Measurements from ENCODE around the gene ATP7B. TPM values are rescaled to one million over a fixed set of nuclear protein-coding genes. Genes with fewer than 3 reads are reported as not detected.

The ATP7B gene
- total and polyA plus RNA-seq, 8 donors: 2.0 to 6.0 (median 2.6) TPM

DNA sequence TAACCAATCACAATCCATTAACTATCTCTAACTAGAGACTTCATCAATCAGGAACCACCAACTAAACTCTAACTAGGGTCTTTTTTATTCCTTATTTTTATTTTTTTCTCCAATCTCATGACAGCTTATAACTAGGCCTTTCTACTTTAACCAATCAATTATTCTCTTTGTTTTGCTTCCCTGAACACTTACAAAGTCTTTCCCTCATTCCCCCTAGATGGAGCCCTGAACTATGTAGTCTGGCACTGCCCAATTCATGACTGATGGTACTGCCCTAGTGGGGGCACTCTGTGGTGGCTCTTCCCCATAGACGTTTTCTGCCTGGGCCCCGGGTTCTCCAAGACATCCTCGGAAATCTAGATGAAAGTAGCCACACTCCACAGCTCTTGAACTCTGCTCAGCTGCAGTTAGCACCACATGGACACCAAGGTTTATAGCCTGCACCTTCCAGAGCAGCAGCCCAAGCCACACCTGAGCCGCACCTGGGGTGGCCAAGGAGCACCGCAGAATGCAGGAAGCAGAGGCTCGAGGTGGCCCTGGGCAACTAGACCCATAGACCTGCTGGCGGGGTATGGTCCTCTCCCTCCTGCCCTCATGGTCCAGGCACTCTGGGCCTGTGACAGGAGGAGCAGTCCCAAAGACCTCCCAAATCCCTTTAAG is 6.6 kb downstream of the ATP7B start:
- WGBS, 2 donors: 78 to 81% methylated on average over 7 of the region's 7 CpGs
- Histone ChIP-seq H3K36me3 (no peaks in the 10 kb centered on the region), H3K27ac (no peak overlapping the region), H3K4me1 (no peaks in the 10 kb centered on the region), H3K4me3 (no peak overlapping the region), H3K9me3 (no peaks in the 10 kb centered on the region), H3K27me3 (no peaks in the 10 kb centered on the region)
- ATAC-seq: no peak
- no peak for FAIRE-seq
- intact Hi-C loops (cut with DNase I): loop anchor here in 2 of 3 donors (10.0 kb wide), 1 partner anchor 120 kb away; the partner anchor contains the start of gene NEK5 (in 2 of the 2)
- DNase-seq: no peak
- TF ChIP-seq CTCF (IDR thresholded peaks at IDR 0.05): no peak

DNA sequence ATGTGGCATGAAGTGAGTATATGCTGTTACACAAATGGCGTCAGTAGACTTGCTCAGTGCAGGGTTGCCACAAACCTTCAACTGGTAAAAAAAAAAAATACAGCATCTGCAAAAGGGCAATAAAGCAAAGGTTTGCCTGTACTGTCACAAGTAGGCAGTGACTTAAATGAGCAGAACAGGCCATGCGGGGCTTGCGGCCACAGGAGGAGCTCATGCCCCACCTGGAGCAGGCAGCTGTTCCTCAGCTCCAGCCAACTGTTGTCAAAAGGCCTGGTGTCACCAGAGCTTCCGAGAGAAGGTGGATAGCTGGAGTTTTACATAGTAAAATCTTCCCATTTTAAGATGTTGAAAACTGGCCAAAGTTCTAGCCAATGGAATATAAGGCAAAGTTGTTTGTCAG is 7.7 kb downstream of the ATP7B start:
- no peak for TF ChIP-seq CTCF (IDR thresholded peaks at IDR 0.05)
- FAIRE-seq (no peak), DNase-seq (no peak), ATAC-seq (no peak)
- intact Hi-C loops (cut with DNase I): loop anchor here in 2 of 3 donors (10.0 kb wide), 1 partner anchor 121 kb away; the partner anchor contains the start of gene NEK5 (in 2 of the 2)
- H3K9me3 ChIP-seq: no peaks in the 10 kb centered on the region
- peaks cover 6 to 9% (median 9%) of the 10 kb centered on the region in 3 donors for H3K4me1 ChIP-seq
- H3K27ac ChIP-seq: no peak overlapping the region
- H3K4me3 ChIP-seq: no peak overlapping the region
- 83 to 89% methylated on average over 4 of the region's 4 CpGs for WGBS, 2 donors
- no peaks in the 10 kb centered on the region for H3K27me3 ChIP-seq
- no peaks in the 10 kb centered on the region for H3K36me3 ChIP-seq

GRCh38 chr13:52002361-52002760 is 8.9 kb downstream of the ATP7B start:
- H3K27ac ChIP-seq: no peak overlapping the region
- no peak for FAIRE-seq
- TF ChIP-seq CTCF (IDR thresholded peaks at IDR 0.05): no peak
- intact Hi-C loops (cut with DNase I): loop anchor here in 2 of 3 donors (10.0 kb wide), 1 partner anchor 122 kb away; the partner anchor contains the start of gene NEK5 (in 2 of the 2)
- no peaks in the 10 kb centered on the region for H3K9me3 ChIP-seq
- no peak for ATAC-seq
- WGBS, 2 donors: 73 to 81% methylated on average over 4 of the region's 4 CpGs
- no peaks in the 10 kb centered on the region for H3K27me3 ChIP-seq
- H3K4me1 ChIP-seq: peaks cover 6 to 21% (median 11%) of the 10 kb centered on the region in 3 donors
- no peaks in the 10 kb centered on the region for H3K36me3 ChIP-seq
- no peak for DNase-seq
- no peak overlapping the region for H3K4me3 ChIP-seq

- peak in 3 of 4 donors; percentile 56 to 60 (median 56) for ATAC-seq
- Histone ChIP-seq H3K9me3 (no peaks in the 10 kb centered on the region), H3K27me3 (no peaks in the 10 kb centered on the region), H3K36me3 (no peaks in the 10 kb centered on the region), H3K27ac (no peak overlapping the region), H3K4me3 (no peak overlapping the region), H3K4me1 (peaks cover 12 to 24% (median 18%) of the 10 kb centered on the region in 3 donors)
- no peak for FAIRE-seq
- no peak for DNase-seq
- TF ChIP-seq CTCF (IDR thresholded peaks at IDR 0.05): peak; percentile 38 to 69 (median 59)
- 35% methylated on average over 3 of the region's 3 CpGs for WGBS, 2 donors
- intact Hi-C loops (cut with DNase I): loop anchor here in 2 of 3 donors (10.0 kb wide), 1 partner anchor 124 kb away; the partner anchor contains the start of gene NEK5 (in 2 of the 2)
These were observed 10.0 kb downstream of the ATP7B start for GRCh38 chr13:52001120-52001731.

Data from pancreas (tissue), 10 donors.